GM18868 (cell line): Measurements from ENCODE around the gene GGT5.

Source experiments
- ATAC-seq: cut with Tn5 transposase; IDR thresholded peaks from one replicate; pipeline ENCODE4 v1.9.1; 2021; ENCODE audit warnings: mild to moderate bottlenecking, moderate library complexity; ENCODE audit not compliant: unreplicated experiment

Gene GGT5

GRCh38 chr22:24171822-24172221 is 73.1 kb downstream of the GGT5 start:
- ATAC-seq: no peak

DNA sequence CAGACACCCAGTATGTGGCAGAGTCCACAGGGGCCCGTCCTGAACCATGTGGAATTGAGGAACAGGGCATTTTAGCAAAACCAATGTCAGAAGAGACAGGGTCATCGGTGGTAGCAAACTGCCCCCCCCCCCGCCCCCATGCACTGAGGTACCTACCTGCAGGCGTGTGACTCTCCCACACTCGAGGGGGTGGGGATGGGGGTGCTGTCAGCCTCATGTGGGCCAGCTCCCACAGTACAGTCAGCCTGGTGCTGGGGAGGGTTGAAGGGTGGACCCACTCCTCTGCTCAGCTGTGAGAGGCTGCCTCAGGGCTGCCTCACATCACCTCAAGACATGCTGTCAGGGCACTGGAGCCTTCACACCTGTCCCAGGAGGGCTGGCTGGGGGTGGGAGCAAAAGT is 74.2 kb downstream of the GGT5 start:
- no peak for ATAC-seq

GRCh38 chr22:24170188-24170587 is 74.7 kb downstream of the GGT5 start:
- ATAC-seq: no peak
